ENCODE results near the gene C4orf50.

Gene C4orf50

DNA sequence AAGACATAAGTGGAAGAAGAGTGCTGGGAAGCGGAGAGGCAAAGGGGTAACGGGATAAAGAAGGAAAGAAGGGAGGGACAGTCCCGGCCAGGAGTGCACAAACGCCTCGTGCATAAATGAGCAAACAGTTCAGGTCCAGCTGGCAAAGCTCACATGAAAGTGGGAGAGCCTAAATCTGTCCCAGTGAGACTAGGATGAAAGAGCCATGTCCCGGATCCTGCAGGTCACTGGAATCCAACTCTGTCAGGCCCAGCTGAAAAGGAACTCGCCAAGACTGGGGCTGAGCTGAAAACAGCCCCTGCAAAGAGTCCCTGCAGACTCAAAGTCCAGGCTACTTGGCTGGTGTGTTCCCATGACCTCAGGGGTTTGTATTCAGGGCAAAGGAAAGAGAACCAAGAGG is 87.4 kb downstream of the C4orf50 start:
- intact Hi-C loops (cut with DNase I; ENCODE audit: low total_unique reads), result no loop called here
- TF ChIP-seq, protein P1, sequence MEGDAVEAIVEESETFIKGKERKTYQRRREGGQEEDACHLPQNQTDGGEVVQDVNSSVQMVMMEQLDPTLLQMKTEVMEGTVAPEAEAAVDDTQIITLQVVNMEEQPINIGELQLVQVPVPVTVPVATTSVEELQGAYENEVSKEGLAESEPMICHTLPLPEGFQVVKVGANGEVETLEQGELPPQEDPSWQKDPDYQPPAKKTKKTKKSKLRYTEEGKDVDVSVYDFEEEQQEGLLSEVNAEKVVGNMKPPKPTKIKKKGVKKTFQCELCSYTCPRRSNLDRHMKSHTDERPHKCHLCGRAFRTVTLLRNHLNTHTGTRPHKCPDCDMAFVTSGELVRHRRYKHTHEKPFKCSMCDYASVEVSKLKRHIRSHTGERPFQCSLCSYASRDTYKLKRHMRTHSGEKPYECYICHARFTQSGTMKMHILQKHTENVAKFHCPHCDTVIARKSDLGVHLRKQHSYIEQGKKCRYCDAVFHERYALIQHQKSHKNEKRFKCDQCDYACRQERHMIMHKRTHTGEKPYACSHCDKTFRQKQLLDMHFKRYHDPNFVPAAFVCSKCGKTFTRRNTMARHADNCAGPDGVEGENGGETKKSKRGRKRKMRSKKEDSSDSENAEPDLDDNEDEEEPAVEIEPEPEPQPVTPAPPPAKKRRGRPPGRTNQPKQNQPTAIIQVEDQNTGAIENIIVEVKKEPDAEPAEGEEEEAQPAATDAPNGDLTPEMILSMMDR (IDR thresholded peaks at IDR 0.05), result no peak
- Histone ChIP-seq H3K4me1 (no peaks in the 10 kb centered on the region), H3K27ac (no peak overlapping the region), H3K9me3 (no peaks in the 10 kb centered on the region), H3K4me3 (no peak overlapping the region), H3K27me3 (peaks cover 0 to 34% of the 10 kb centered on the region in 2 donors), H3K36me3 (no peaks in the 10 kb centered on the region)
- DNase-seq, result no peak

DNA sequence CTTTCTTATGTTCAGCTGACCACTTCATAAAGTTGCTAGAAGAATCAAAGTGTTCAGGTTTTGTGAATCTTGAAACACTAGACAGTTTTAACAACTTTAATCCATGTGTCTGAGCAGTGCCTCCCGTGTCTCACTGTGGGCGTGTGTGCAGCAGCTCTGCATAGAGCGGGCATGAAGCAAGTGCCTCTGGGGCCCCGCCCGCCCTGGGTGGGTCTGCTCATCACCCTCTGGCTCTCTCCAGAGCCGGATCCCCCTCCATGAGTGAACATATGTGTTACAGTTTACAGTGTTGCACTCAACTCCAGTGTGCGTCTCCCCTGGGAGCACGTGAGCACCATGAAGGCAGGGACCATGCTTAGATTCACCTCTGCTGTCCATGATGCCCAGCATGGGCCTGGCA is 87.8 kb downstream of the C4orf50 start:
- intact Hi-C loops (cut with DNase I; ENCODE audit: low total_unique reads), result no loop called here
- peaks cover 0 to 35% of the 10 kb centered on the region in 2 donors for H3K27me3 ChIP-seq

DNA sequence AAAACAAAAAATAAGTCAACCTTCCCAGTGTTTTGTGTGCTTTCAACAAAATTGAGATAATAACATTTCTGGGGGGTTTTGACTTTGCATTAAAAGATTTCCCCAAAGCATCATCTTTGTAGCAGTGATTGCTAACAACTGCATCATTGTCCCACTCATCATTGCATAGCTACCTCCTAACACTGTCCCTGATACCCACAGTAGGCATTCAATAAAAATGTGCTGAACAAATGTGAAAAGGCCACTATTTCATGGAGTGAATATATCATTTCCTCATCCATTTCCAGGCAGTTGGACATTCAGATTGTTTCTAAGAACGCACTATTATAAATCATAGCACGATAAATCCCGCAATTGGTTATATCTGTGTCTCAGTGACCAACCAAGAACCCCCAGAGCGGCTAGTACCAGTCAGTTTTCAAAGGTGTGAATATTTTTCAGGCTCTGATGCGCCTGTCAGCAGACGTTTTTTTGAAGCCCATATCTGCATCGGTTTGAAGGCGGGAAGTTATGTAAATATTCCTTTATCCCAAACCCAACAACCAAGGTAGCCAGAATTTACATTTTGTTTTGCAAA is 89.3 kb downstream of the C4orf50 start:
- intact Hi-C loops (cut with DNase I; ENCODE audit: low total_unique reads), result no loop called here
- DNase-seq, result no peak
- H3K36me3 ChIP-seq, result no peaks in the 10 kb centered on the region
- no peaks in the 10 kb centered on the region for H3K9me3 ChIP-seq
- no peak overlapping the region for H3K4me3 ChIP-seq
- TF ChIP-seq, protein P1 (IDR thresholded peaks at IDR 0.05), result no peak
- no peak overlapping the region for H3K27ac ChIP-seq
- H3K4me1 ChIP-seq, result no peaks in the 10 kb centered on the region
- peaks cover 0 to 31% of the 10 kb centered on the region in 2 donors for H3K27me3 ChIP-seq

More for the DNA sequence above, 87.8 kb downstream of the C4orf50 start:
- TF ChIP-seq, protein P1 (IDR thresholded peaks at IDR 0.05), result no peak
- no peaks in the 10 kb centered on the region for H3K36me3 ChIP-seq
- H3K4me1 ChIP-seq, result no peaks in the 10 kb centered on the region
- no peak overlapping the region for H3K4me3 ChIP-seq
- DNase-seq, result no peak
- no peaks in the 10 kb centered on the region for H3K9me3 ChIP-seq
- H3K27ac ChIP-seq, result no peak overlapping the region

DNA sequence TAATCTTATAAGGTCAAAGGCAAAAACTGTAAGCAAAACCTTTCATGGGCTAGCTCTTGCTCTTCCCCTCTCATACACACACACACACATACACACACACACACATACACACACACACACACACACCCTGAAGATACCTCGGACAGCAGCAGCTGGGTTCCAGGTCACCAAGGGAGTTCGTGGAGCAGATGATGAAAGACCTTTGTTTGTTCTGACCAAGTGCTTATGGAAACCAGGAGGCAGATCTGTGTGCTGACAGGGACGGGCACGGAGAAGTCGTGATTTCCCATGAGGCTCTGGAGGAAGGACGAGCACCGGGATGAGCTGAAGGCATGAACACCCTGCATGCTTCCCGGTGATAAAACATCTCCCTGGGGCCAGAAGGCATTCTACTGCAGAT is 90.0 kb downstream of the C4orf50 start:
- intact Hi-C loops (cut with DNase I; ENCODE audit: low total_unique reads), result no loop called here
- Histone ChIP-seq H3K27me3 (peaks cover 0 to 25% of the 10 kb centered on the region in 2 donors), H3K4me1 (no peaks in the 10 kb centered on the region), H3K4me3 (no peak overlapping the region), H3K9me3 (no peaks in the 10 kb centered on the region), H3K36me3 (no peaks in the 10 kb centered on the region), H3K27ac (no peak overlapping the region)
- no peak for DNase-seq
- TF ChIP-seq, protein P1 (IDR thresholded peaks at IDR 0.05), result no peak

DNA sequence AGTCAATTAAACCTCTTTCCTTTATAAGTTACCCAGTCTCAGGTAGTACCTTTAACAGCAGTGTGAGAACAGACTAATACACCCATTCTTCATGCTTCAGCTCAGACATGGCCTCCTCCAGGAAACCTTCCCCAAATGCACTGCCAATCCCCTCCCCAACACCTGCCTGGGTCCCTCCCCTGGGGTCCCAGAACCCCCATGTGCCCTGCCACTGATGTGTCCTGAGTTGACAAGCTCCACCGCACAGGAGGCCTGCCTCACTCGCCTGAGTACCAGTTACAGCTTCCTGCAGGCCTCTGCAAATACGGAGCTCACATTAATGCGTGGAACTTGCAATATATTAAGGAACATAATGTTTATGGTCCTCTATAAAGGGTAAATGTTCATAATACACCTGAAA is 90.5 kb downstream of the C4orf50 start:
- Histone ChIP-seq H3K36me3 (no peaks in the 10 kb centered on the region), H3K4me1 (no peaks in the 10 kb centered on the region), H3K9me3 (no peaks in the 10 kb centered on the region), H3K27me3 (peaks cover 0 to 23% of the 10 kb centered on the region in 2 donors), H3K27ac (no peak overlapping the region), H3K4me3 (no peak overlapping the region)
- intact Hi-C loops (cut with DNase I; ENCODE audit: low total_unique reads), result no loop called here
- TF ChIP-seq, protein P1 (IDR thresholded peaks at IDR 0.05), result no peak
- DNase-seq, result no peak

DNA sequence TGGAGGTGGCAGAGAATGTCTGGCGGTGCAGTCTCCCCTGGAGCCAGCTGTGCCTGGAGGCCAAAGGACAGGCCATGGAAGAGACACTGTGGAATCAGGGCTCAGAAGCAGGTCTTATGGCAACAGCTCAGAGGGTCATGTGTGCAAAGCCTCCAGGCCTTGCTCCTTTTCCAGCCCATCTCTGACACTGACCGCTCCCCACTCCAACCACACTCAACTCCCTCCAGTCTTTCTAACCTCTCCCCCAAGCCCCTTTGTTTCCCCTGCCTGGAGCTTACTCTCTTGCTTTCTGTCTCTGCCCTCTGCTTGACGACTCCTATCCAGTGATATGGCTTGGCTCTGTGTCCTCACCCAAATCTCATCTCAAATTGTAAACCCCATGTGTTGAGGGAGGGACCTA is 91.1 kb downstream of the C4orf50 start:
- DNase-seq, result no peak
- H3K9me3 ChIP-seq, result no peaks in the 10 kb centered on the region
- TF ChIP-seq, protein P1 (IDR thresholded peaks at IDR 0.05), result no peak
- no peak overlapping the region for H3K27ac ChIP-seq
- no peaks in the 10 kb centered on the region for H3K36me3 ChIP-seq
- H3K4me1 ChIP-seq, result no peaks in the 10 kb centered on the region
- H3K4me3 ChIP-seq, result no peak overlapping the region
- intact Hi-C loops (cut with DNase I; ENCODE audit: low total_unique reads), result no loop called here
- H3K27me3 ChIP-seq, result peaks cover 0 to 19% of the 10 kb centered on the region in 2 donors
